HG03571 (cell line): ENCODE data around the gene TEKT1.
"Not testable (repeated sequence)": the region's sequence is repeated elsewhere in the genome, so short reads cannot be mapped to it uniquely, and the experiment has no call there.

Source experiments
- ATAC-seq: cut with Tn5 transposase; IDR thresholded peaks from one replicate; pipeline ENCODE4 v1.9.1; 2021; ENCODE audit not compliant: unreplicated experiment

The TEKT1 gene

DNA sequence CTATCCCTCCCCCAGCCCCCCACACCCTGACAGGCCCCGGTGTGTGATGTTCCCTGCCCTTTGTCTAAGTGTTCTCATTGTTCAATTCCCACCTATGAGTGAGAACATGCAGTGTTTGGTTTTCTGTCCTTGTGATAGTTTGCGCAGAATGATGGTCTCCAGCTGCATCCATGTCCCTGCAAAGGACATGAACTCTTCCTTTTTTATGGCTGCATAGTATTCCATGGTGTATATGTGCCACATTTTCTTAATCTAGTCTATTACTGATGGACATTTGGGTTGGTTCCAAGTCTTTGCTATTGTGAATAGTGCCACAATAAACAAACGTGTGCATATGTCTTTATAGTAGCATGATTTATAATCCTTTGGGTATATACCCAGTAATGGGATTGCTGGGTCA is 15.2 kb downstream of the TEKT1 start:
- not testable (repeated sequence) for ATAC-seq

DNA sequence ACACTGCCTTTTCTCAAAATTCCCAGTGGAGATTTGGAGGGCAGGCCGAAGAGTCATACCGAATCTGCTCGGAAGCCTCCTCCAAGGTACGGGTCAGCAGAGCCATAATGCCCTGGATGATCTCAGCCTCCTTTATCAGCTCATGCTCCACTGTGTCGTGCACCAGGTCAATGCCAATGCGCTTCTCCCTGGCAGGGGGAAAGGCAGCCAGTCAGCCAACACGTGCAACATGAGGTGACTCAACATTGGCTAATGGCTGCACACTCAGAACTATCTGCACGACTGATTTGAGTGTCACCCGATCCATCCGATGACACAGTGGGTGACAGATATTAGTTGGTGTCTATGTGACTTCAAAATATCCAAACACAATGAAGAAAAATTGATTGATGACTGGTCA is 15.8 kb downstream of the TEKT1 start:
- no peak for ATAC-seq

GRCh38 chr17:6812295-6812694 is 19.2 kb downstream of the TEKT1 start:
- no peak for ATAC-seq

GRCh38 chr17:6811510-6811909 is 20.0 kb downstream of the TEKT1 start:
- no peak for ATAC-seq

DNA sequence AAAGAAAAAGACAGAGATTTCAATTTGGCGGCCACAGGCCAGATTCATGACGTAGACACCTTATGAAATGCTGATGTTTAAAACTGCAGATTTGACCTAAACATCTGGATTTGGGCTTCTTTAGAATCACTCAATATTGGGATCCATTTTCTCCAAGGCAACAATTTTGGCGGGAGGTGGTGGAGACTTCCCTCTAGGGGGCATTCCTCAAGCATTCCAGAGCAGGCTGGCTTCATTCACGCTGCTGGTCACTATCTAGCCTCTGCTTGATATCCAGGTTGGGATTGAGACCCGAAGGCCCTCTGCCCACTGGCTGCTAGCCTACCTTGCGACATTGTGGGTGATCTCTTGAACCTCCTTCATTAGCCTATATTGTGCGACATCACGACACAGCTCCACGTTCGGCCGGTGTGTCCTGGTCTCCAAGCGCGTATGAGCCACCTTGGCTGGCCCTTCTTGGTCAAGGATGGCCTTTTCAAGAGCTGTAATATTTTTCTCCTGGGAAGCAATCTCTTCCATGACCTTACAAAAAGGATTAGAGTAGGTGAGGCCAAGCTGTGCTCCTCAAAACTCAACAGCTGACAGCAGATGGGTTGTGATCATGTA is 31.0 kb downstream of the TEKT1 start:
- ATAC-seq = no peak

DNA sequence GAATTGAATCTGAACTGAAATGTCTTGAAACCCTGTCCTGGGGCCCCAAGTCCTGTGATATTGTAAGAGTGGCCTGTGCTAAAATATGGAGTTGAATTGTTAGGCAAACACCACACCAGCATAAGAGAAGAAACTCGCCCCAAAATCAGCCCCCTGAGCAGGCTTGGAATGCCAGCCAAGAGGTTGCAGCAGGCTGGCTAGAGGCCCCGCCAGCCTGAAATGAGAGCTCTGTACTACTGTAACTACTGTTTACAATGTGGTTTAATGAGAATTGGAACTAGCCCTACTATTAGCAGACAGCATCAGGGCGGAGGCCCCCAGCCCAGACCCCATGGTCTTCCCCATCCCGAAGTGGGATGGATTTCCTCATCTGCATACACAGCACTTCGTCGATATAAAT is 31.8 kb downstream of the TEKT1 start:
- ATAC-seq = no peak

- no peak for ATAC-seq
Measured at GRCh38 chr17:6797718-6798351, 33.7 kb downstream of the TEKT1 start.

GRCh38 chr17:6796887-6797490 is 34.5 kb downstream of the TEKT1 start:
- no peak for ATAC-seq

GRCh38 chr17:6796017-6796886 is 35.3 kb downstream of the TEKT1 start:
- ATAC-seq = no peak

DNA sequence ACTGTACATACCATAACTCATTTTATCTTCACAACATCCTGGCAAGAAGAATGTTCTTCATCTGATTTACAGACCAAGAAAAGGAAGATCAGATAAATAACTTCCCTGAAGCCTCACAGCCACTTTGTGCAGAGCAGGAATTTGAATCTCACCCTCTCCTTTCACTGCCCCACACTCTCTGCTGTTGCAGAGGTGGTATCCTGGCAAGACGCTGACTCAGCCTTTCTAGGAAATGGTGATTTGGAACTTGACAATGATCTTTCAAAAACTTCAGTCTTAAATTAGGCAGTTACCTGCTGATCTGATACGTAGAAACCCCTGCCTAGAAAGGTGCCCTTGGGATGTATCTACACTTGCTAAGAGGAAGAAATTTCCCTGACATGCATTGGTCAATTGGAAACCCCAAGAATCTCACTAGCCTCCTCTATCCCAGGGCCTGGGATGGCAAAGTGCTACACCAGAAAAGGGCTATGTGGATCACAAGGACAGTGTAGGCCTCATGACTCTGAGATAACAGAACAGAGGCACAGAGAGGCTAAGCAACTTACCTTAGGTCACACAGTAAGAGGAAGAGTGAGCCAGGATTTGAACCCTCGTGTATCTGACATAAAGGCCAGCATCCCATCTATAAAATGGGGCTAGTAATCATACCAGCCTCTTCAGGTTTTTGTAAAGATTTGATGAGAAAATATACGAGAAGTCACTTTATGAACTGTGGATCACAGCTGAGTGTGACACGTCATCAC is 37.6 kb downstream of the TEKT1 start:
- no peak for ATAC-seq

DNA sequence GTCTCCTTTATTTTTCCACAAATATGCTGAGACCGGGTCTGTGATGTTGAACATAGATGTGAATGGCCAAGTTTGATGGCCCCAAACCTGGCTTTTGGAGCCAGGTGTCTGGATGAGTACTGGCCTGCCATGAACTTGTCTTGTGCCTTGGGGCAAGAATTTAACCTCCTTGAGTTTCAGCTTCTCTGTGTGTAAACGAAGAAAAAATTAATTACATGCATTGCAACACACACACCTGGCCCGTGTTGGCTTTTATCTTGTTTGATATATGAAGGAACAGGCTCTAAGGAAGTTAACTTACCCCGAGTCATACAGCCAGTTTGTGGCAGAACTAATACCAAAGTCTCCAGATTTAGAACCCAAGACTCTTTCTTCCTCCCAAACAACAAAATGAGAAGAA is 42.4 kb downstream of the TEKT1 start:
- no peak for ATAC-seq

DNA sequence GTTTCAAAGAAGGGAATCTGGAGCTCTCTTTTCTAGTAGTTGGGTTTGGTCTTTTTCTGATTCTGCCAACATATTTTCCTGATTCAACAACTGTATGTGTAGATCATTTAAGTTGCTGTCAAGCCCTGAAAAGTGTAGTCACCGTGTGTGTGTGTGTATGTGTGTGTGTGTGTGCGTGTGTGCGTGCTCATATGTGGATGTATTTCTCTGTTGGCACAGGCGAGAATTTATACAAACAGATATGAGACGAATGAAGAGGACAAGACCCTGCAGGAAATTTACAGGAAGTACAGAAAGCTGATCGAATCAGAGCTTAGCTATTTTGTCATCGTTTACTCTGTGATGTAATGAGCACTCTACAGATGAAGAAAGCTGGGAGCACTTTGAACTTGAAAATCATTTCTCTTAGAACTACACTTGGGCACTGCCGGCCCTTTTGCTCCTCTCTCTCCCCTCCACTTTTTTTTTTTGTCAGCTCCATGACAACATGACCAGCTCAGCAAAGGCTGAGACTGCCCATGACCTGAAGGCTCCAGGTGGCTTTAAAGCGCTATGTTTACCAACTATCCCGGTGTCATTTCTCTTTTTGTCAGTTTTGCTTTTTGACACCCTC is 44.3 kb downstream of the TEKT1 start:
- ATAC-seq = no peak

DNA sequence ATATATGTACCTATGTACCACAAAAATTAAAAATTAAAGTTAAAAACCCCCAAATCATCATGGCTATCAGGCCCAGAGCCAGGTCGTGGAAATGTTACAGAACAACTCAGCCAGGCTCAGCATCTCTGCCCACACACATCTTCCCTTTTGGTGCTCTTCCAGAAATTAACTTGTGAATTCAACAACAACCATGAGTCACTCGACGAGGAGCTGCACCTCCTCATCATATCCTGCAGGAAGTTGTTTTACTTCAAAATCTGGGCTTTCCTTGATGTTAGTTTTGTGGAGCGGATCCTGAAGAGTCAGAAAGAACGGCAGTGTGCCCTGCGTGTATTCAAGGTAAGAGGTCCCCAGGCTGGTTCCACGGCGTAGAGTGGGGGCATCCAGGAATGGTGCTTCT is 44.9 kb downstream of the TEKT1 start:
- no peak for ATAC-seq

DNA sequence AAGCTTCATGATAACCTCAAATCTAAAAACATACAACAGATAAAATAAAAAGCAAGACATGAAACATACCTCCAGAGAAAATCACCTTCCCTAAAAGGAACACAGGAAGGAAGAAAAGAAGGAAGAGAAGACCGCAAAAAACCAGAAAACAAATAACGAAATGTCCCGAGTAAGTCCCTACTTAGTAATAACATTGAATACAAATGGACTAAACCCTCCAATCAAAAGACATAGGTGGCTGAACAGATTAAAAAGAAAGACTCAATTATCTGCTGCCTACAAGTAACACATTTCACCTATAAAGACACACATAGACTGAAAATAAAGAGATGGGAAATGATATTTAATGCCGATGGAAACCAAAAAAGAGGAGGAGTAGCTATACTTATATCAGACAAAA is 49.3 kb downstream of the TEKT1 start:
- ATAC-seq = no peak

DNA sequence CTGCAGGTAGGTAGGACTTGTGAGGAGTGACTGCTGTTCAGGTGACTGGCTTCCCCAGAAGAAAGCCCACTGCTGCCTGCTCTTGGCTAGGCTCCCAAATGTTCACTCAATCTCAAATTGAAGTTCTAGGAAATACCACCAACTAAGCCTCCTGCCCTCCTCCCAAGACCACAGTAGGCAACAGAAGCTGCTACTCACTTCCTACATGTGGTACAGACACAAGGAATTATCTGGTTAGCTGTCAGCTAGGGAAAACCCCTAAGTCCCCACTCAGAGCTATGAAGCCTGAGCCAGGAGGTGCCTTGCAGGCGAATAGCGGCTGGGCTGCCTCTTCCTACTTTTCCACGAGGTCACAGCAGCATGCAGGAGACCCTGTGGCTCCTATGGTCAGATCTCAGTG is 50.6 kb downstream of the TEKT1 start:
- no peak for ATAC-seq

GRCh38 chr17:6780001-6780400 is 51.5 kb downstream of the TEKT1 start:
- ATAC-seq = no peak

GRCh38 chr17:6779411-6779810 is 52.1 kb downstream of the TEKT1 start:
- ATAC-seq = no peak

DNA sequence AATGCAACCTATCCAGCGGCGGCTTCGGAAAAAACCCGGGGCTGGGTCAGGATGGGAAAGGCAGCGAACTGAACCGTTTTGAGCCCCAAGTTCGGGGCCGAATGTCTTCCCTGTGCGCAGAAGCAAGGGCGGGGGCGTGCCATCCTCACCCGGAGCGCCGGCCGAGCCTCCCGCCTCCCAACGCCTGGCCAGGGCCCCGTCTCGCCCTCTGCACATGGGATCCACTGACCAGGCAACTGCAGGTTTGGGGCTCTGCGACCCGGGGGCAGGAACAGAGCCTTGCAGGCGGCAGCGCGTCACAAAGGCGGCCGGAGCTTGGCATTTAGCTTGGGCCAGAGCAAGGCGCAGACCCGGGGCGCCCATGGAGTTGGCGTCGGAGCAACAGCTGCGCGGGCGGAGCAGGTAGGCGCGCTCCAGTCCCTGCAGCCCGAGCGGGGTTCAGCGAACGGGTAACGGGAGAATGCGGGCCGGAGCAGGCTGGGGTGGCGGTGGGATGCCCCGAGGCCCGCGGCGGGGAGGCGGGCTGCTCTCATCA is 55.6 kb downstream of the TEKT1 start, which contains the start of gene FBXO39:
TSS of gene FBXO39 (plus strand) at position 345 of the 535 bp plus-strand sequence. CDS start 3,654 bp downstream, outside the sequence.
- no peak for ATAC-seq

GRCh38 chr17:6774906-6775305 is 56.6 kb downstream of the TEKT1 start:
- not testable (repeated sequence) for ATAC-seq

DNA sequence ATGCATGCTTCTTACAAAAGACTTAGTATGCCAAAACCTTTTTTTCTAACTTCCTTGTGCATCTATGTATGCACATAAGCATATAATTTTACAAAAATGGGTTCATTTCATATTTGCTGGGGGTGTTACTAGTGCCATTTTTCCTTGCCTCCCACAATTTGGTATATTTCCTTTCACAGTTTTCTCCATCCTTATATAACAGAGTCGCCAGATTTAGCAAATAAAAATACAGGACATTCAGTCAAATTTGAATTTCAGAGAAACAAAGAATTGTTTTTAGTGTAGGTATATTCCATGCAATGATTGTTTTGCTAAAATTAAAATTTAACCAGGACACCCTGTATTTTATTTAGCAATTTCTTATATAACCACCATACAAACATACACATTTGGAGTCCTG is 59.5 kb downstream of the TEKT1 start:
- ATAC-seq = no peak
